ENCODE data around the gene LUZP2. TPM values are rescaled to one million over a fixed set of nuclear protein-coding genes. Genes with fewer than 3 reads are reported as not detected.

The LUZP2 gene
- total and polyA plus RNA-seq, 2 donors (not counting 1 experiment from before 2014, with no cell fraction given) = not detected

DNA sequence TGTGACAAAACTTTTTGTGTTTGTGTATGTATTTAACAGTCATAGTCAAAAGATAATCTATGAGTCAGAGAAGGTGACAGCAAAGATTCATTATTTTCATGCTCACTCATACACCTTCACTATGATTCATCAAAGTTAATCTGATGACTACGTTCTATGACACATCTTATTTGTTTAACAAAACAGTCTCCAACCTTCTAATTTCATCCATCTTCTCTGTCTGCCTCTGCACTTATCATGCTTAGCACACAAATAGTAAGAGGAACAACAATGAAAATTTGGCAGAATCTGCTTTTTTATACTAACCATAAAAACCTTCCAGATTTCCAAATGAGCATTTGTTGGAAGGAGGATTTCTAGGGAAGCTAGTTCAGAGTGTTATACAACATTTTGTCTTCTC is 568.9 kb downstream of the LUZP2 start:
- POLR2A ChIA-PET = no interaction called here
- ATAC-seq (ENCODE audit: low read depth) (no peak), DNase-seq (no peak)
- no peak overlapping the region for H3K4me2 ChIP-seq (replicated peaks; ENCODE audit: low read depth, low read length, poor library complexity, severe bottlenecking)
- WGBS (ENCODE audit: insufficient coverage) = no CpG with 5 or more reads among the region's 1 CpG
- H4K20me1 ChIP-seq (ENCODE audit: control insufficient read depth, insufficient read depth, low read length, poor library complexity, severe bottlenecking) = no peaks in the 10 kb centered on the region
- H3K27me3 Mint-ChIP-seq = no peaks in the 10 kb centered on the region
- H3K9ac ChIP-seq (ENCODE audit: low read length) = no peak overlapping the region
- no peaks in the 10 kb centered on the region for H3K4me1 Mint-ChIP-seq
- no peak overlapping the region for H3K27ac ChIP-seq (ENCODE audit: low read length in 2 of 2)
- no peak overlapping the region for H3K4me3 Mint-ChIP-seq
- no peak for TF ChIP-seq EZH2 (IDR thresholded peaks at IDR 0.05; ENCODE audit: borderline replicate concordance, insufficient read depth, low read depth, low read length, poor library complexity, severe bottlenecking)
- TF ChIP-seq, protein P1, sequence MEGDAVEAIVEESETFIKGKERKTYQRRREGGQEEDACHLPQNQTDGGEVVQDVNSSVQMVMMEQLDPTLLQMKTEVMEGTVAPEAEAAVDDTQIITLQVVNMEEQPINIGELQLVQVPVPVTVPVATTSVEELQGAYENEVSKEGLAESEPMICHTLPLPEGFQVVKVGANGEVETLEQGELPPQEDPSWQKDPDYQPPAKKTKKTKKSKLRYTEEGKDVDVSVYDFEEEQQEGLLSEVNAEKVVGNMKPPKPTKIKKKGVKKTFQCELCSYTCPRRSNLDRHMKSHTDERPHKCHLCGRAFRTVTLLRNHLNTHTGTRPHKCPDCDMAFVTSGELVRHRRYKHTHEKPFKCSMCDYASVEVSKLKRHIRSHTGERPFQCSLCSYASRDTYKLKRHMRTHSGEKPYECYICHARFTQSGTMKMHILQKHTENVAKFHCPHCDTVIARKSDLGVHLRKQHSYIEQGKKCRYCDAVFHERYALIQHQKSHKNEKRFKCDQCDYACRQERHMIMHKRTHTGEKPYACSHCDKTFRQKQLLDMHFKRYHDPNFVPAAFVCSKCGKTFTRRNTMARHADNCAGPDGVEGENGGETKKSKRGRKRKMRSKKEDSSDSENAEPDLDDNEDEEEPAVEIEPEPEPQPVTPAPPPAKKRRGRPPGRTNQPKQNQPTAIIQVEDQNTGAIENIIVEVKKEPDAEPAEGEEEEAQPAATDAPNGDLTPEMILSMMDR (IDR thresholded peaks at IDR 0.05) = no peak
- H3K4me1 ChIP-seq (ENCODE audit: control insufficient read depth in 2 of 2, insufficient read depth in 2 of 2, low read length in 2 of 2) = no peaks in the 10 kb centered on the region
- intact Hi-C loops (cut with micrococcal nuclease) = no loop called here
- no peak overlapping the region for H3K4me3 ChIP-seq (ENCODE audit: control extremely low read depth in 1 of 5, extremely low read depth in 1 of 5, insufficient read depth in 1 of 5, low read depth in 2 of 5, low read length in 4 of 5)
- no peak overlapping the region for H3K27ac Mint-ChIP-seq
- no peaks in the 10 kb centered on the region for H3K9me3 ChIP-seq (ENCODE audit: control extremely low read depth in 1 of 3, control insufficient read depth in 2 of 3, insufficient read depth in 1 of 3, low read length in 2 of 3)
- CTCF ChIA-PET = no interaction called here
- no peak overlapping the region for H2AFZ ChIP-seq (ENCODE audit: insufficient read depth, low read depth, low read length, poor library complexity, severe bottlenecking)
- no peaks in the 10 kb centered on the region for H3K79me2 ChIP-seq (ENCODE audit: control insufficient read depth, insufficient read depth, low read length)
- no peaks in the 10 kb centered on the region for H3K9me3 Mint-ChIP-seq (ENCODE audit: insufficient read depth)
- H3K36me3 ChIP-seq (replicated peaks in 1 of 2; ENCODE audit: control extremely low read depth in 1 of 2, control insufficient read depth in 1 of 2, extremely low read depth in 1 of 2, insufficient read depth in 2 of 2, low read length in 1 of 2) = no peaks in the 10 kb centered on the region
- no peaks in the 10 kb centered on the region for H3K27me3 ChIP-seq (replicated peaks in 1 of 4; ENCODE audit: control extremely low read depth in 1 of 4, control insufficient read depth in 3 of 4, insufficient read depth in 4 of 4, low read length in 3 of 4)

GRCh38 chr11:25066706-25067105 is 569.9 kb downstream of the LUZP2 start:
- no peaks in the 10 kb centered on the region for H3K4me1 ChIP-seq (ENCODE audit: control insufficient read depth in 2 of 2, insufficient read depth in 2 of 2, low read length in 2 of 2)
- POLR2A ChIA-PET = interaction anchor here (0.6 kb wide), 1 partner anchor 10 kb away, joined by 3 read pairs; no protein-coding TSS in a partner anchor
- no peaks in the 10 kb centered on the region for H3K27me3 ChIP-seq (replicated peaks in 1 of 4; ENCODE audit: control extremely low read depth in 1 of 4, control insufficient read depth in 3 of 4, insufficient read depth in 4 of 4, low read length in 3 of 4)
- WGBS (ENCODE audit: insufficient coverage) = 43% methylated on average over 1 of the region's 2 CpGs
- no peaks in the 10 kb centered on the region for H3K79me2 ChIP-seq (ENCODE audit: control insufficient read depth, insufficient read depth, low read length)
- no peak overlapping the region for H3K4me3 ChIP-seq (ENCODE audit: control extremely low read depth in 1 of 5, extremely low read depth in 1 of 5, insufficient read depth in 1 of 5, low read depth in 2 of 5, low read length in 4 of 5)
- ATAC-seq (ENCODE audit: low read depth) (no peak), DNase-seq (no peak)
- H3K4me2 ChIP-seq (replicated peaks; ENCODE audit: low read depth, low read length, poor library complexity, severe bottlenecking) = no peak overlapping the region
- Mint-ChIP-seq H3K27me3 (no peaks in the 10 kb centered on the region), H3K27ac (no peak overlapping the region), H3K4me1 (no peaks in the 10 kb centered on the region), H3K4me3 (no peak overlapping the region), H3K9me3 (ENCODE audit: insufficient read depth) (no peaks in the 10 kb centered on the region)
- CTCF ChIA-PET = no interaction called here
- intact Hi-C loops (cut with micrococcal nuclease) = no loop called here
- H3K27ac ChIP-seq (ENCODE audit: low read length in 2 of 2) = no peak overlapping the region
- no peak overlapping the region for H3K9ac ChIP-seq (ENCODE audit: low read length)
- no peaks in the 10 kb centered on the region for H3K36me3 ChIP-seq (replicated peaks in 1 of 2; ENCODE audit: control extremely low read depth in 1 of 2, control insufficient read depth in 1 of 2, extremely low read depth in 1 of 2, insufficient read depth in 2 of 2, low read length in 1 of 2)
- TF ChIP-seq EZH2 (IDR thresholded peaks at IDR 0.05; ENCODE audit: borderline replicate concordance, insufficient read depth, low read depth, low read length, poor library complexity, severe bottlenecking) = no peak
- TF ChIP-seq, protein P1 (IDR thresholded peaks at IDR 0.05) = no peak
- H3K9me3 ChIP-seq (ENCODE audit: control extremely low read depth in 1 of 3, control insufficient read depth in 2 of 3, insufficient read depth in 1 of 3, low read length in 2 of 3) = no peaks in the 10 kb centered on the region
- no peak overlapping the region for H2AFZ ChIP-seq (ENCODE audit: insufficient read depth, low read depth, low read length, poor library complexity, severe bottlenecking)
- H4K20me1 ChIP-seq (ENCODE audit: control insufficient read depth, insufficient read depth, low read length, poor library complexity, severe bottlenecking) = no peaks in the 10 kb centered on the region
